Lower lobe of right lung (tissue), 2 donors: ENCODE measurements around the gene CYP39A1. TPM values are rescaled to one million over a fixed set of nuclear protein-coding genes. Genes with fewer than 3 reads are reported as not detected.

Experiments
- ATAC-seq, 2 donors: fragments of 200-7000 bp; cut with Tn5 transposase; one replicate each; pipeline ENCODE4 v1.9.1; 2020 to 2022; ENCODE audit warnings: mild to moderate bottlenecking in 2 of 2, moderate library complexity in 2 of 2
- DNase-seq: peaks from one replicate; pipeline ENCODE4 v3.0.0-alpha.2; 2020
- H3K27ac ChIP-seq: fragments of 200-600 bp; one replicate; pipeline ENCODE4 v1.8.0; 2022
- H3K27me3 ChIP-seq: fragments of 200-600 bp; one replicate; pipeline ENCODE4 v1.8.0; 2022; ENCODE audit warnings: low read depth
- H3K36me3 ChIP-seq: fragments of 200-600 bp; one replicate; pipeline ENCODE4 v1.8.0; 2022; ENCODE audit warnings: mild to moderate bottlenecking
- H3K4me1 ChIP-seq: fragments of 200-600 bp; one replicate; pipeline ENCODE4 v1.8.0; 2022
- H3K4me3 ChIP-seq: fragments of 200-600 bp; one replicate; pipeline ENCODE4 v1.8.0; 2022; ENCODE audit warnings: mild to moderate bottlenecking
- H3K9me3 ChIP-seq: fragments of 200-600 bp; one replicate; pipeline ENCODE4 v1.8.0; 2022
- intact Hi-C: fragments of 100-400 bp; cut with DNase I; formaldehyde crosslinking; loops from one replicate; pipeline ENCODE4 v1.11.0; 2022
- total RNA-seq: library from RNA; stranded (reverse); fragmentation: NEBNext Ultra II Directional; extraction: Animal tissue kit (Norgen Biotek cat#: 25700); gene quantifications from one replicate; pipeline ENCODE4 v1.2.1, GENCODE V29; 2021
- TF ChIP-seq, protein P1 (sequence below): fragments of 200-600 bp; IDR thresholded peaks from one replicate; pipeline ENCODE4 v1.8.0; 2022; ENCODE audit warnings: antibody characterized with exemption, mild to moderate bottlenecking
- donor health status: DM: no; HTN: yes; CAD: no; lungs with severe emphysema.

Gene CYP39A1
- total RNA-seq, 1 donor from 2014 or later = 5.4 TPM

DNA sequence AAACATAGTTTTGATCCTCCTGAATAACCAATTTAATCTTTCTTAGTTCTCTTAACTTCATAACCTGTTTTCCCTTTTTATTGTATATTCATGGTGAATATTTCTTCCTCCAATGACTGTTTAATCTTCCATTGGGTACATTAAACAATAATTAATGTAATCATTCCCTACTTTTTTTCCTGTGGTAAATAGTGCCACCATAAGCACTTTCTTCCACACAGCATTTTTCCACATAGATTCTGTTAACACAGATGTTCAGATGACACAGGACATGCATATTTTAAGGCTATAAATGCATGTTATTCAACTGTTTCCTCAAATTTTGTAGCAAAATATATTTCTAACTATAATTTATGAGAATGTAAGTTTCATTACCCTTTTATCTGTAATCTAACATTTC, 61.9 kb downstream of the CYP39A1 start:
- H3K36me3 ChIP-seq = no peaks in the 10 kb centered on the region
- no peaks in the 10 kb centered on the region for H3K27me3 ChIP-seq
- TF ChIP-seq, protein P1, sequence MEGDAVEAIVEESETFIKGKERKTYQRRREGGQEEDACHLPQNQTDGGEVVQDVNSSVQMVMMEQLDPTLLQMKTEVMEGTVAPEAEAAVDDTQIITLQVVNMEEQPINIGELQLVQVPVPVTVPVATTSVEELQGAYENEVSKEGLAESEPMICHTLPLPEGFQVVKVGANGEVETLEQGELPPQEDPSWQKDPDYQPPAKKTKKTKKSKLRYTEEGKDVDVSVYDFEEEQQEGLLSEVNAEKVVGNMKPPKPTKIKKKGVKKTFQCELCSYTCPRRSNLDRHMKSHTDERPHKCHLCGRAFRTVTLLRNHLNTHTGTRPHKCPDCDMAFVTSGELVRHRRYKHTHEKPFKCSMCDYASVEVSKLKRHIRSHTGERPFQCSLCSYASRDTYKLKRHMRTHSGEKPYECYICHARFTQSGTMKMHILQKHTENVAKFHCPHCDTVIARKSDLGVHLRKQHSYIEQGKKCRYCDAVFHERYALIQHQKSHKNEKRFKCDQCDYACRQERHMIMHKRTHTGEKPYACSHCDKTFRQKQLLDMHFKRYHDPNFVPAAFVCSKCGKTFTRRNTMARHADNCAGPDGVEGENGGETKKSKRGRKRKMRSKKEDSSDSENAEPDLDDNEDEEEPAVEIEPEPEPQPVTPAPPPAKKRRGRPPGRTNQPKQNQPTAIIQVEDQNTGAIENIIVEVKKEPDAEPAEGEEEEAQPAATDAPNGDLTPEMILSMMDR = no peak

DNA sequence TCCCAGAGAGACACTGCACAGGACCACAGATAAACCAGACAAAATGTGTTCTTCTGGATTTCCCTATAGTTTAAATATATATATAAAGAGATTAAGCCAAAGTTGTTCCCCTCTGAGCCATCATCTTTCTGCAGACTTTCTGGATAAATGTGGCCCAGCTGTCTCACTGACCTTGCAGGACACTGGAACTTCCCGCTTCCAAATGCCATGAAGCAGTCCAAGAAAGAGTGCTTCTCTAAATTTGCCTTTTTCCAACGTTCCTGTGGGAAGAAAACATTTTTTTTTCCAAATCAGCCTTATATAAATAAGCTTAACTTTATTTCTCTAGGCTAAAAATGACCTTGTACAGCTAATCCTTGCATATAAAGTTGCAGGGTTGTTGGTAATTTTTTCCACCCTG, 65.7 kb downstream of the CYP39A1 start:
- H3K27me3 ChIP-seq = no peaks in the 10 kb centered on the region
- TF ChIP-seq, protein P1 = no peak
- no peaks in the 10 kb centered on the region for H3K9me3 ChIP-seq
- H3K4me1 ChIP-seq = no peaks in the 10 kb centered on the region
- H3K4me3 ChIP-seq = no peak overlapping the region
- no peak for DNase-seq
- ATAC-seq = no peak
- H3K36me3 ChIP-seq = no peaks in the 10 kb centered on the region
- intact Hi-C loops = no loop called here
- no peak overlapping the region for H3K27ac ChIP-seq

More for the DNA sequence above, 61.9 kb downstream of the CYP39A1 start:
- no peaks in the 10 kb centered on the region for H3K4me1 ChIP-seq
- no peak for DNase-seq
- no peak for ATAC-seq
- intact Hi-C loops = no loop called here
- H3K9me3 ChIP-seq = no peaks in the 10 kb centered on the region
- no peak overlapping the region for H3K4me3 ChIP-seq
- H3K27ac ChIP-seq = no peak overlapping the region

DNA sequence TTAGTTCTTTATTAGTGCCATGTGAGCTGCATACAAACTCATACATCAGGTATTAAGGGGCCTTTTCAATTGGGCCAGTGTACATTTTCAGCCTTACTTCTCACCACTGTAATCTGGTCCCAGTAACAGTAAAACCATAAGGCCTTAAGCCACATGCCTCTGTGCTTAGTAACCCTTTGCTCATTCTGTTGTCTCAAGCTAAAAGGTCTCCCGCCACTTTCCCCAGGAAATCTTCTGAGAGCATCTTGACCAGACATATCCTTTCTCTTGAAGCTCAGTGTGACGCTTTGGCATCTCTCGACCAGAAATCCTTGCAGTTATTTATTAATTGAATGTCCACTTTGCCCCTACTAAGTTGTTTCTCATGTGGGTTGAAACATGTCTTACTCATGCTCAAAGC, 68.0 kb downstream of the CYP39A1 start:
- H3K4me3 ChIP-seq = no peak overlapping the region
- H3K27me3 ChIP-seq = no peaks in the 10 kb centered on the region
- intact Hi-C loops = no loop called here
- H3K27ac ChIP-seq = no peak overlapping the region
- DNase-seq (no peak), ATAC-seq (no peak)
- H3K4me1 ChIP-seq = no peaks in the 10 kb centered on the region
- H3K36me3 ChIP-seq = no peaks in the 10 kb centered on the region
- no peaks in the 10 kb centered on the region for H3K9me3 ChIP-seq
- TF ChIP-seq, protein P1 = no peak

DNA sequence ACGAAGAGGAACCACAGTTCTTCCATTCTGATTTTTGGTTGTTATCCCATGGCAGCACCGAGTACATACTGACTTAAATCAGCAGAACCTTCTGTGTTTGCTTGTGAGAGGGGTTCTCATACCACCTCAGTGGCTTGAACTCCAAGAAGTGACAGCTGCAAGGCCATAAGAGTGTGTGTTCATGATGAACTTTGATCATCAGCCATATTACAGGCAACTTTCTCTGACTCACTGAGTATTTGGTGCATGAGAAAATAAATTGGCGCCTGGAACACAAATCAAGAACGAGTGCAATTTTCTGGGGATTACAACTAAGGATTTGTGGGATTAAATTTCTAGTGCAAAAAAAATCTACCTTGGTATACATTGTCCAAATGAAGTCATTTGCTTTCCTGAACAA, 68.9 kb downstream of the CYP39A1 start:
- Histone ChIP-seq H3K27me3 (no peaks in the 10 kb centered on the region), H3K4me3 (no peak overlapping the region), H3K9me3 (no peaks in the 10 kb centered on the region), H3K36me3 (no peaks in the 10 kb centered on the region), H3K4me1 (no peaks in the 10 kb centered on the region), H3K27ac (no peak overlapping the region)
- ATAC-seq (no peak), DNase-seq (no peak)
- TF ChIP-seq, protein P1 = no peak
- intact Hi-C loops = no loop called here

DNA sequence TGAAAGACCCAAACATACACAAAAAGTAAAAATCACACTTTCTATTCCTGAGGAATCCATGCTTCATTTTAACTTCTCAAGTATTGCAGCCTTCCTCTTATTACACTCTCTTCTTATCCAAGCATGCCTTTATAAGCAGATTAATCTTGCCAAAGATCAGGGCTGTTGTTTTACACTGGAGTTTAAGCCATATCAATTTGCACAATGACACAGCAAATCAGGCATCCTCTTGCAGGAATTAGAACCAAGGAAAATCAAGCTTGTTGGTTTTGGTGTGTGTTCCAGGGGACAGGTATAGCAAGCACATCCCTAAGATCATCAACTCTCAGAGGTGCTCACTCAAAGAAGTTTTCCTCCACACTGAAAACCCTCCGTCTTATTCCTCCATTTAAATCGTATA, 69.5 kb downstream of the CYP39A1 start:
- Histone ChIP-seq H3K27me3 (no peaks in the 10 kb centered on the region), H3K4me1 (no peaks in the 10 kb centered on the region), H3K36me3 (no peaks in the 10 kb centered on the region), H3K27ac (no peak overlapping the region), H3K4me3 (no peak overlapping the region), H3K9me3 (no peaks in the 10 kb centered on the region)
- intact Hi-C loops = no loop called here
- no peak for ATAC-seq
- TF ChIP-seq, protein P1 = no peak
- DNase-seq = no peak
